ENCODE data around the gene PDE10A.

PDE10A gene

DNA sequence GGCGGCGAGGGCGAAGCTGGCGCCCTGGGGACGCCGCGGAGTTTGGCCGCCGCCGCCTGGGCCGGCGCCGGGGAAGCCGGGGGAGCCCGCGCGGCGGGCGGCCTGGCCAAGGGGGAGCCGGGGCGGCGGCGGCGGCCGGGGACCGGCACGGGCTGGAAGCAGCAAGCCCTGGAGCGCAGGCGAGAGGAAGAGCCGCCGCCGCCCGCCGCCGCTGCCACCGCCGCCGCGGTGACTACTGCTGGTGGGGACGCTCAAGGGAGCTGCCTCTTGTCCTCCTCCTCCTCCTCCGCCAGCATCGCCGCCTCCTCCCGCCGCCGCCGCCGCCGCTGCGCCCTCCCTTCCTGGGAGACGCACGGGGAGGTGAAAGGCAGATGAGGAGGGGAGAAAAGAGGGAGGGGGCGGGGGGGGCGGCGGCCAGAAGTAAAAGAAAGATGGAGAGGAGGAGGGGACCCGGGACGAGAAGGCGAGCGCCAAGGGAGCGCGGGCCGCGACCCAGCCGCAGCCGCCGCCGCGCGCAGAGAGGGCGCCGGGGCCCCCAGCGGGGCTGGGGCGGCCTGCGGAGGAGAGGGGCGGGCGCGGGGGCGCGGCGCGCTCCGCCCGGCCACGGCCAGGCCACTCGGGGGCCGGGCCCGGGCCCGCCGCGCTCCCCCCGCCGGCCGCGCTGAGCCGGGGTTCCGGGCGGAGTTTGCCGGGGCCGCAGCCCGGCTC lies 846 bp downstream of the PDE10A start:
- TF ChIP-seq POLR2AphosphoS5 (IDR thresholded peaks at IDR 0.05; ENCODE audit: borderline replicate concordance, low read depth, low read length) (no peak), EZH2 (IDR thresholded peaks at IDR 0.05) (no peak), FOXP2 (optimal IDR thresholded peaks at IDR 0.05; ENCODE audit: control extremely low read depth, extremely low read length, insufficient read depth) (no peak)
- Histone ChIP-seq H3K36me3 (ENCODE audit: insufficient read depth, low read length) (no peaks in the 10 kb centered on the region), H3K27ac (no peak overlapping the region), H3K9ac (ENCODE audit: insufficient read length) (no peak overlapping the region), H3K9me3 (ENCODE audit: low read depth, low read length) (no peaks in the 10 kb centered on the region), H3K4me3 (no peak overlapping the region)
- no peak for DNase-seq (ENCODE audit: low read depth, low spot score)

DNA sequence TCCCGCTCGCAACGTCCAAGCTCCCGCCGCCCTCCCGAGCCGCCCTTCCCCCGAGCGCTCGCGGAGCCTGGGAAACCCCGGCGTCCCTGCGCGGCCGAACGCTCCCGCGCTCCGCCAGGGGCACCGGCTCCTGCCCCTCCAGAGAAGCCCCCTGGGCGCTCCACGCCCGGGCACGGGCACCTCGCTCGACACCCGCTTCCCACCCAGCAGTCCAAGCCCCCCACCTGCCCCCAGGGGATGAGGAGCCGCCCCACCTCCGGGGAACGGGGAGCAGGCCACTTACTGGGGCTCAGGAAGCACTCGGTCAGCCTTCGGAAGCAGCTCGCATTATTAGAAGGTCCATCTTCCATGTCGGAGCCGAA lies 1.4 kb downstream of the PDE10A start:
- Histone ChIP-seq H3K4me3 (no peak overlapping the region), H3K9ac (ENCODE audit: insufficient read length) (no peak overlapping the region)
- no peak for DNase-seq (ENCODE audit: low read depth, low spot score)

DNA sequence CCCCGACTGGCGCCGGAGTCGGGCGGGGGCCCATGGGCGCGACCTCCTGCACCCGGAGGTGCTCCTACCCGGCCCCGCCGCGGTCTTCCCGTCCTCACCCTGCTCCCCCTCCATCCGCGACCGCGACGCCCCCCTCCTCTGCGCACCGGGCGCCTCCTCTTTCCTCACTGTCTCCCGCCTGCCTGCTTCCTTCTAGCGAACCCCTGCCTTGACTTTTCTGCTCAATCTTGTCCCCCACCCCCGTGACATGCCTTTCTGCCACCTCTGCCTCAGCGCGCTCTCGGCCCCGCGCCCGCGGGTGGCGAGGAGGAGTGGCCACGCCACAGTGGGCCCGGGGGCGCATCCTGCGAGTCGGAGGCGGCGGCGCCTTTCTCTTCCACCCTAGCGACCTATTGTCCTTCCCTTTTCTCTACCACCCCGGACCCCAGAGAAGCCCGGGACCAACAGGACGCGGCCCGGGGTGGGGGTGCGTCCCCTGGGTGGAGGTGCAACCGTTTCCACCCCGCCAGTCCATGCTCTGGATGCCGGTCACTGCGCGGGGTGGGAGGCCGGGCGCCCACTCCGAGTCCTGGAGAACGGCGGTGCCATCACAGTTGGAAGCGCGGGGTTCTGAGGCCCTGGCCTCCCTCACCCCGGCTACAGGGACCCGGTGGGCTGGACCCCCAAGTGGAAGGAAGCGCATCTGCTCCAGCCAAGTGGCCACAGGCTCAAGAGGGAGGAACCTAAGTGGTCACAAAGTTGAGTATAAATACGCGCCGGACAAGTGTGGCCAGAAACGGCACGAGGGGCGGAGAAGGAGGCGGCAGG lies 2.0 kb downstream of the PDE10A start:
- TF ChIP-seq EZH2 (IDR thresholded peaks at IDR 0.05) (peak; percentile 31), POLR2AphosphoS5 (IDR thresholded peaks at IDR 0.05; ENCODE audit: borderline replicate concordance, low read depth, low read length) (no peak), FOXP2 (optimal IDR thresholded peaks at IDR 0.05; ENCODE audit: control extremely low read depth, extremely low read length, insufficient read depth) (no peak)
- no peak overlapping the region for H3K27ac ChIP-seq
- H3K4me3 ChIP-seq: no peak overlapping the region
- H3K9ac ChIP-seq (ENCODE audit: insufficient read length): no peak overlapping the region
- no peak for DNase-seq (ENCODE audit: low read depth, low spot score)
- H3K36me3 ChIP-seq (ENCODE audit: insufficient read depth, low read length): no peaks in the 10 kb centered on the region
- no peaks in the 10 kb centered on the region for H3K9me3 ChIP-seq (ENCODE audit: low read depth, low read length)

More for the DNA sequence above, 1.4 kb downstream of the PDE10A start:
- Histone ChIP-seq H3K9me3 (ENCODE audit: low read depth, low read length) (no peaks in the 10 kb centered on the region), H3K36me3 (ENCODE audit: insufficient read depth, low read length) (no peaks in the 10 kb centered on the region), H3K27ac (no peak overlapping the region)
- TF ChIP-seq EZH2 (IDR thresholded peaks at IDR 0.05) (no peak), FOXP2 (optimal IDR thresholded peaks at IDR 0.05; ENCODE audit: control extremely low read depth, extremely low read length, insufficient read depth) (no peak), POLR2AphosphoS5 (IDR thresholded peaks at IDR 0.05; ENCODE audit: borderline replicate concordance, low read depth, low read length) (no peak)

DNA sequence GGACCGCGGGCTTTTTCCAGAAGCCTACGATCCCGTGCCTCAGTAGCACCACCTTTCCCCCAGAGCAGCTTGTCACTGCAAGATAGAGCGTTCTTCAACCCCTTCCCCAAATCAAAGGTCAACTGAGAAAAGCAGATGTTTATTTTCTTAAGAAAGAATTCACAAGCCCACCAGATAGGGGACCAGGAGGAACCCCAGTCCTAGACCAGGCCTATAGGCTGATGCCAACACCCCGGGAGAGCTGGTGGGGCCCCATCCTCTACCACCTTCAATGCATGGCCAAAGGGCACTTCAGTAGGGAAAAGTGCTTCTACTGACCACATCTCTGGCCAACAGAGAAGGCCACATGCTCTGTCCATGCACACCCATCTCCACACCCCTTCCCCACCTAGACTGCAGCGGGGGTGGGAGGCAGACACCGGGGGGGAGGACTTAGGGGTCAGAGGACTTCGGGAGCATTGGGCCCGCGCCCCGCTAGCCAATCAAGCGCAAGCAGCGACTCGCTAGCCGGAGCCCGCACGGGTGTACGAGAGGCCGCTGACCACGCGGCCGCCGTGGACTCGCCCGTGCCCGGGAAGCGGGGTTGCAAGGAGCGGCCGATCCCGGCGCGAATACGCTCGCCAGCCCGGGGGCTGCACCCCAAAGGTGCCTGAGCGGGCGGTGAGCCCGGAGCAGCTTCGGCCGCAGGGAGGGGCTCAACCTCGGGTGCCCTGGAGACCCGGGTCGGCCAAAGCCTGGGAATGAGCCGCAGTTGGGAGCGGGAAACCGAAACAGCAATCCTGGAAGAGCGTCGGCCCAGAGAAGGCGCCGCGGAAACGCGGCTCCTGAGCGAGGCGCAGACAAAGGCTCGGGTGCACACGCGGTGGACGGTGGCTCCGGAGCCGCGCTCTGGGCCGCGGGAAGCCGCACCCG lies 2.8 kb downstream of the PDE10A start:
- H3K4me3 ChIP-seq: no peak overlapping the region

DNA sequence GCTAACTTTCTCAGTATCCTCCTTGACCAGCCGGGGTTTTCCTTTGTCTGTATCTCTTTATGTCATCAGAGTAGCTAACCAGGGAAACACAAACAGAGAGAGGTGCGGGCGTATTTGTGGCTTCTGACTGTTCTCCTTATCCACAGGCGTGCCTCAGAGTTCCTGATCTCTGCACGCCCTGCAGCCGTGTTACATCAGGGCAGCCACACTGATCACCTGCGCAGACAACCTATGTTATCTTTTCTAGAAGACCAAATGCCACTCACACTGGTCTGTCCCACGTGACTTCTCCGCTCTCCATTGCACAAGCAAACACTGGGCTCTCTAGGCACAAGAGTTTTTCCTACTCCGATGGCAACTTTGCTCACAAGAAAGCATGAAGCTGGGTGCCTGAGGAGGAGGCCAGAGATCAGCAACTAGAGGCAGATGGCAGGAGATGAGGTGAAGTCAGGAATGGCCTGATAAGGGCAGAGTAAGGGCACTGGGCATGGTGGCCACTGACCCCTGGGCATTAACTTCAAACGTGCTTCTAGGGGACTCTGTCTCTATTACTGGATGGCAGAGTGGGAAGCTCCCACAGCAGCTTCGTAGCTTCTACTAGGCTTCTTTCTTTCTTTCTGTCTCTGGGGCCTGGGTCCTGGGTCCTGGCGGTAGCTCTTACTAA lies 4.5 kb downstream of the PDE10A start:
- TF ChIP-seq EZH2 (IDR thresholded peaks at IDR 0.05) (no peak), POLR2AphosphoS5 (IDR thresholded peaks at IDR 0.05; ENCODE audit: borderline replicate concordance, low read depth, low read length) (no peak), FOXP2 (optimal IDR thresholded peaks at IDR 0.05; ENCODE audit: control extremely low read depth, extremely low read length, insufficient read depth) (no peak)
- Histone ChIP-seq H3K36me3 (ENCODE audit: insufficient read depth, low read length) (no peaks in the 10 kb centered on the region), H3K9ac (ENCODE audit: insufficient read length) (no peak overlapping the region), H3K4me3 (no peak overlapping the region), H3K9me3 (ENCODE audit: low read depth, low read length) (no peaks in the 10 kb centered on the region), H3K27ac (no peak overlapping the region)
- DNase-seq (ENCODE audit: low read depth, low spot score): no peak

More for the DNA sequence above, 2.8 kb downstream of the PDE10A start:
- no peak overlapping the region for H3K9ac ChIP-seq (ENCODE audit: insufficient read length)
- DNase-seq (ENCODE audit: low read depth, low spot score): no peak
- TF ChIP-seq EZH2 (IDR thresholded peaks at IDR 0.05) (no peak), FOXP2 (optimal IDR thresholded peaks at IDR 0.05; ENCODE audit: control extremely low read depth, extremely low read length, insufficient read depth) (no peak), POLR2AphosphoS5 (IDR thresholded peaks at IDR 0.05; ENCODE audit: borderline replicate concordance, low read depth, low read length) (no peak)
- no peaks in the 10 kb centered on the region for H3K9me3 ChIP-seq (ENCODE audit: low read depth, low read length)
- H3K36me3 ChIP-seq (ENCODE audit: insufficient read depth, low read length): no peaks in the 10 kb centered on the region
- no peak overlapping the region for H3K27ac ChIP-seq

DNA sequence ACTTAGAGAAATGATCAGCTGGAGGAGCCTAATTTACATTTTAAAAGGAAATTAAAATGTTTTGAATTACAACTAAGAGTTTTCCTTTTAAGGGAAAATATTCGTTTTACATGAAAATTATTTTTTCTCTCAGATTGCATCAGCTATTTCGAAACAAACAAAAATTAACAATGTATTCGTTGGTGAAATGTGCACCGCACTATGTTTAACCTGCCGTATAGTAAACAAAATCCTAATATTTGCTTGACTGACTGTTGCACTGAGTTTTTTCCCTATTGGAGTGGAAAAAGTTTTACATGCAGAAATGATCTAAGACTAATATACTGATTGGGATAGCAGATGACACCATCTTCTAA lies 5.7 kb downstream of the PDE10A start:
- Histone ChIP-seq H3K9ac (ENCODE audit: insufficient read length) (no peak overlapping the region), H3K4me3 (no peak overlapping the region), H3K27ac (no peak overlapping the region), H3K36me3 (ENCODE audit: insufficient read depth, low read length) (no peaks in the 10 kb centered on the region), H3K9me3 (ENCODE audit: low read depth, low read length) (no peaks in the 10 kb centered on the region)
- DNase-seq (ENCODE audit: low read depth, low spot score): no peak
- TF ChIP-seq FOXP2 (optimal IDR thresholded peaks at IDR 0.05; ENCODE audit: control extremely low read depth, extremely low read length, insufficient read depth) (no peak), EZH2 (IDR thresholded peaks at IDR 0.05) (no peak), POLR2AphosphoS5 (IDR thresholded peaks at IDR 0.05; ENCODE audit: borderline replicate concordance, low read depth, low read length) (no peak)

DNA sequence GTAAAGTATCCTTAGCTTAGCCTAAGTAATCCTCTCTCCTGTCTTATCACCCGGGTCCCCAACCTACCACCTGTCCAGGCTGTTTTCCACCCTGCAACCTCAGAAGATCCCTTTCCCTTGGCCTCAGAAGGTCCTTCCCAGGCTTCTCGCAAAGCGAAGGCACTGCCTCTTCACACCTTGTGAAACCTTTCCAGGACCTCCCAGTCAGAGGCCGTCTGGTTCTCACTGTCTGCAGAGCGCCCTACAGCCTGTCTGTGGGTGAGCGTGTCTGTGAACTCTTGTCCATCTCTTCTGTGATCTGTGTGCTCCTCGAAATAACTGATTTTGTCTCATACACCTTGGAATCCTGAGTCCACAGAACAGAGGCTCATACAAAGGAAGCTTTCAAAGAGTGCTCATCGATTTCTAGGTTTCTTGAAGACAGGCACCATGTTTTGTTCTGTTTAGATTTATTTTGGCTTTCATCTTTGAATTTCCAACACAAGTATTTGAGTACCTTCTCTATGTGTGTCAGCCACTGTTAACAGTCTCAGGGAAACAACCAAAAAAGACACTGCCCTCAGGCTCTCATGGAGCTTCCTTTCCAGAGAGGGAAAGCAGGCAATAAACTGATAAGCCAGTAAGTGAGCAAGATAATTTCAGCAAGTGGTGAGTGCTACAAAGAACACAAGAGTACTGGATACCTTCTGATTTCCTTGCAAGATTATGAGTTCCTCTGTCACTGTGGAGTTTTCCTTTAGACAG lies 6.3 kb downstream of the PDE10A start:
- Histone ChIP-seq H3K36me3 (ENCODE audit: insufficient read depth, low read length) (no peaks in the 10 kb centered on the region), H3K27ac (no peak overlapping the region), H3K9ac (ENCODE audit: insufficient read length) (no peak overlapping the region), H3K4me3 (no peak overlapping the region), H3K9me3 (ENCODE audit: low read depth, low read length) (no peaks in the 10 kb centered on the region)
- TF ChIP-seq FOXP2 (optimal IDR thresholded peaks at IDR 0.05; ENCODE audit: control extremely low read depth, extremely low read length, insufficient read depth) (no peak), POLR2AphosphoS5 (IDR thresholded peaks at IDR 0.05; ENCODE audit: borderline replicate concordance, low read depth, low read length) (no peak), EZH2 (IDR thresholded peaks at IDR 0.05) (no peak)
- no peak for DNase-seq (ENCODE audit: low read depth, low spot score)

Measured in SK-N-MC (cell line).